GM13977 (cell line): Measurements from ENCODE around the gene TTLL5.

Experiments used
- DNase-seq: peaks from one replicate; pipeline ENCODE4 v3.0.0; 2012; ENCODE audit warnings: low spot score
- in situ Hi-C: fragments of 300-500 bp; cut with MboI; formaldehyde crosslinking; loops from one replicate; pipeline ENCODE4 v1.12.0; 2022; ENCODE audit warnings: low sequenced_read_pairs, low pct_unique_long_range_greater_than_20kb, mixed read lengths, inconsistent platforms; ENCODE audit not compliant: unreplicated experiment
- TF ChIP-seq, protein P1 (sequence below): IDR thresholded peaks from 2 replicates; pipeline ENCODE4 v1.5.1; 2012; ENCODE audit warnings: mild to moderate bottlenecking, control low read depth; ENCODE audit not compliant: insufficient read depth; ENCODE audit errors: extremely low read depth, missing control alignments

TTLL5 gene

GRCh38 chr14:75702616-75703261, 41.7 kb downstream of the TTLL5 start:
- TF ChIP-seq, protein P1, sequence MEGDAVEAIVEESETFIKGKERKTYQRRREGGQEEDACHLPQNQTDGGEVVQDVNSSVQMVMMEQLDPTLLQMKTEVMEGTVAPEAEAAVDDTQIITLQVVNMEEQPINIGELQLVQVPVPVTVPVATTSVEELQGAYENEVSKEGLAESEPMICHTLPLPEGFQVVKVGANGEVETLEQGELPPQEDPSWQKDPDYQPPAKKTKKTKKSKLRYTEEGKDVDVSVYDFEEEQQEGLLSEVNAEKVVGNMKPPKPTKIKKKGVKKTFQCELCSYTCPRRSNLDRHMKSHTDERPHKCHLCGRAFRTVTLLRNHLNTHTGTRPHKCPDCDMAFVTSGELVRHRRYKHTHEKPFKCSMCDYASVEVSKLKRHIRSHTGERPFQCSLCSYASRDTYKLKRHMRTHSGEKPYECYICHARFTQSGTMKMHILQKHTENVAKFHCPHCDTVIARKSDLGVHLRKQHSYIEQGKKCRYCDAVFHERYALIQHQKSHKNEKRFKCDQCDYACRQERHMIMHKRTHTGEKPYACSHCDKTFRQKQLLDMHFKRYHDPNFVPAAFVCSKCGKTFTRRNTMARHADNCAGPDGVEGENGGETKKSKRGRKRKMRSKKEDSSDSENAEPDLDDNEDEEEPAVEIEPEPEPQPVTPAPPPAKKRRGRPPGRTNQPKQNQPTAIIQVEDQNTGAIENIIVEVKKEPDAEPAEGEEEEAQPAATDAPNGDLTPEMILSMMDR = no peak
- DNase-seq = no peak
- in situ Hi-C loops = loop anchor here (25.0 kb wide), 1 partner anchor 685 kb away; the partner anchor contains the start of gene ESRRB

DNA sequence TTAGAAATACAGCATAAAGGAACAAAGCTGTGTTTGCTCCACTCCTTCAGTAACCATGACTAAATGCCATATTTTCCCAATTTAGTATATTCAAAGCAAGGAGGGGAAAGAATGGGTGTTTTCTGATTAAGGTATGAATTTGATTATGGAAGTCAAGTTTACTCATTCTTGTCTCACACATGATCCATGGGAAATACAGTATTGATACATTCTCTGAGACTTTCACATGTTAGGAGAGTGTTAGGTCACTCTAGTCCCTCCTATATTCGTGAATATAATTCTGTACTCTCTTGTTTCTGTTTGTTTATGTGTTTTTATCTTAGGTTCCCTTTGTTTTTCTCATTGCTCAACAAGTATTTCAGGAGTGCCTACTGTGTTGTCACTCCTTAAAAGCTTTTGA, 42.4 kb downstream of the TTLL5 start:
- TF ChIP-seq, protein P1 = no peak
- in situ Hi-C loops = loop anchor here (25.0 kb wide), 1 partner anchor 684 kb away; the partner anchor contains the start of gene ESRRB
- no peak for DNase-seq

GRCh38 chr14:75705014-75705413, 44.0 kb downstream of the TTLL5 start:
- in situ Hi-C loops = loop anchor here (25.0 kb wide), 1 partner anchor 682 kb away; the partner anchor contains the start of gene ESRRB
- TF ChIP-seq, protein P1 = no peak
- no peak for DNase-seq

GRCh38 chr14:75709207-75709812, 48.3 kb downstream of the TTLL5 start:
- TF ChIP-seq, protein P1 = peak; percentile 84
- peak; percentile 51 for DNase-seq

DNA sequence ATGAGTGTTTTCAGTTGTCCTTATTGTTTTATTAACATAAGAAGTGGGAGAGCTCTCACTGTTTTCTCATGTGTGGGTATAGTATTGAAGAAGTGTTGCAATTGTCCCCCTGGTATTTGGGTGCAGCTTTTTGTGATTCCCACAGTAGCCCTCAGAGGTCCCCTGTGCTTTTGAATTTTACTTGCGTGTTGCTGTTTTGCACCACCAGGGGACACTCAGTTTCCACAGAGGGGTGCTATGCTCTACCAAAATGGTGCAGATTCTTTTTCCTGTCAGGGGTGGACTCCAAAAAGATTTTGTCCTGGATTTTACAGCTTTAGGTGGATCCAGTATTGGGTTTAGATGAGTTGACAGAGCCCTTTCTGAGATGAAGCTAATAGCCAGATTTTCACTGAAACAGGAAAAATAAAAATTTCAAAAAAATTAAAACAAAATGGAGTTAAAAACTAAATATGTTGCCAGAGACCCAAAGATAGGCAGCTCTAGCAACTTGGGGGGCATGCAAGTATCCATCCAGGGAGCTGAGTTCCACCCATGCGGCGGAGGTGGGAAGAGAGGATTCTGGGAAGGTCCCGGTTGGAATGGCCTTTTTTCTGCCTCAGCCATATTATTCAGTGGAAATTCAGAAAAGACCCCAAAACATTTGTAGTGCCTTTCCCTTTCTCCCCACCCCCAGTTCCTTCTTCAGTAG, 50.2 kb downstream of the TTLL5 start:
- DNase-seq = peak; percentile 20
- TF ChIP-seq, protein P1 = peak; percentile 78
- in situ Hi-C loops = loop anchor here (10.0 to 25.0 kb wide), 2 partner anchors 274 to 676 kb away; partner anchors contain the start of genes ESRRB, IFT43 and TGFB3

More at GRCh38 chr14:75709207-75709812, 48.3 kb downstream of the TTLL5 start:
- in situ Hi-C loops = loop anchor here (25.0 kb wide), 1 partner anchor 678 kb away; the partner anchor contains the start of gene ESRRB

- in situ Hi-C loops = loop anchor here (10.0 to 25.0 kb wide), 2 partner anchors 273 to 675 kb away; partner anchors contain the start of genes ESRRB, IFT43 and TGFB3
- TF ChIP-seq, protein P1 = no peak
- DNase-seq = peak; percentile 15
Measured at GRCh38 chr14:75711796-75712211, 50.8 kb downstream of the TTLL5 start.
